Tibial nerve (tissue), 4 donors: ENCODE results near the gene PER1.

Experiments
- EP300 ChIP-seq, 2 donors: sonication (generic); formaldehyde crosslinking; IDR thresholded peaks; one replicate each; pipeline ENCODE4 v1.6.1; 2017; ENCODE audit warnings: antibody characterized with exemption in 2 of 2, mild to moderate bottlenecking in 1 of 2
- POLR2A ChIP-seq, 2 donors: fragments of 450-650 bp; IDR thresholded peaks; one replicate each; pipeline ENCODE4 v1.6.1; 2017; ENCODE audit warnings: antibody characterized with exemption in 2 of 2, mild to moderate bottlenecking in 2 of 2, moderate library complexity in 2 of 2
- TF ChIP-seq, protein P1 (sequence below), 5 experiments: fragments of 200-600 bp in 3 of 5; fragments of 450-650 bp in 2 of 5; sonication (generic) in 3 of 5; IDR thresholded peaks; one replicate each; pipeline ENCODE4 v1.5.1; 2016 to 2019; ENCODE audit warnings: antibody characterized with exemption in 5 of 5, mild to moderate bottlenecking in 3 of 5, moderate library complexity in 2 of 5

DNA sequence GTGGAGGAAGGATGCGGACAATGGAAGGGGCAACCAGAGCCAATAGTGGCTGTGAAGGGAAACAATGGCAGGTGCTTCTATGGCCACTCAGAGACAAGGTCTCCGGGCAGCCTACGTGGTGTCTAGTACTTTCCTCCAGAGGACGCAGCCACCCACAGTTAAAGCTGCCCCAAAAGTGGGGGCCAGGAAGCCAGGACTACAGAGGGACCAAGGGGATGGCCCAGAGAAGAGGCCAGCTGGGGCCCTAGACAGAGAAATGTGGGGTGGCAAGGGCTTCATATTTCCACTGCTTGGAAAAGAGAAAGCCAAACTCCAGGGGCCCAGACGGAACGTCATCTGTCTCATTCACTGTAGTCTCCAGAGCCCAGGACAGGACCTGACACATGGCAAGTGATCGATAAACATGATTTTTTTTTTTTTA, 837 bp upstream of the PER1 start:
- TF ChIP-seq, protein P1, sequence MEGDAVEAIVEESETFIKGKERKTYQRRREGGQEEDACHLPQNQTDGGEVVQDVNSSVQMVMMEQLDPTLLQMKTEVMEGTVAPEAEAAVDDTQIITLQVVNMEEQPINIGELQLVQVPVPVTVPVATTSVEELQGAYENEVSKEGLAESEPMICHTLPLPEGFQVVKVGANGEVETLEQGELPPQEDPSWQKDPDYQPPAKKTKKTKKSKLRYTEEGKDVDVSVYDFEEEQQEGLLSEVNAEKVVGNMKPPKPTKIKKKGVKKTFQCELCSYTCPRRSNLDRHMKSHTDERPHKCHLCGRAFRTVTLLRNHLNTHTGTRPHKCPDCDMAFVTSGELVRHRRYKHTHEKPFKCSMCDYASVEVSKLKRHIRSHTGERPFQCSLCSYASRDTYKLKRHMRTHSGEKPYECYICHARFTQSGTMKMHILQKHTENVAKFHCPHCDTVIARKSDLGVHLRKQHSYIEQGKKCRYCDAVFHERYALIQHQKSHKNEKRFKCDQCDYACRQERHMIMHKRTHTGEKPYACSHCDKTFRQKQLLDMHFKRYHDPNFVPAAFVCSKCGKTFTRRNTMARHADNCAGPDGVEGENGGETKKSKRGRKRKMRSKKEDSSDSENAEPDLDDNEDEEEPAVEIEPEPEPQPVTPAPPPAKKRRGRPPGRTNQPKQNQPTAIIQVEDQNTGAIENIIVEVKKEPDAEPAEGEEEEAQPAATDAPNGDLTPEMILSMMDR (IDR thresholded peaks at IDR 0.05) = no peak
- TF ChIP-seq EP300 (IDR thresholded peaks at IDR 0.05) (no peak), POLR2A (IDR thresholded peaks at IDR 0.05) (no peak)
